Brain microvascular endothelial cell (primary cell): ENCODE measurements around the gene WDR7.

ENCODE experiments used
- DNase-seq: peaks from one replicate; pipeline ENCODE4 v3.0.0-alpha.2; 2020
- H3K27ac ChIP-seq: fragments of 250-450 bp; sonication (Bioruptor Pico); 2 replicates; pipeline ENCODE4 v1.5.1; 2020; ENCODE audit warnings: mild to moderate bottlenecking, moderate library complexity
- H3K27me3 ChIP-seq: fragments of 250-450 bp; sonication (Bioruptor Pico); replicated peaks from 2 replicates; pipeline ENCODE4 v1.5.1; 2020; ENCODE audit warnings: mild to moderate bottlenecking
- H3K36me3 ChIP-seq: fragments of 250-450 bp; sonication (Bioruptor Pico); replicated peaks from 2 replicates; pipeline ENCODE4 v1.5.1; 2020; ENCODE audit warnings: mild to moderate bottlenecking
- H3K4me3 ChIP-seq: 2 replicates; pipeline ENCODE4 v1.5.1; 2011; ENCODE audit warnings: low read depth, mild to moderate bottlenecking, control low read depth, low read length, moderate library complexity
- CTCF ChIP-seq: IDR thresholded peaks from 2 replicates; pipeline ENCODE4 v1.5.1; 2011; ENCODE audit warnings: low read depth, mild to moderate bottlenecking, moderate library complexity, low read length, control low read depth, inconsistent platforms; ENCODE audit errors: missing control alignments
- in situ Hi-C: cut with HindIII; loops from 2 replicates; pipeline ENCODE4 v1.10.0; 2017; ENCODE audit warnings: low sequenced_read_pairs, low pct_ligation_motif_present

WDR7 gene

DNA sequence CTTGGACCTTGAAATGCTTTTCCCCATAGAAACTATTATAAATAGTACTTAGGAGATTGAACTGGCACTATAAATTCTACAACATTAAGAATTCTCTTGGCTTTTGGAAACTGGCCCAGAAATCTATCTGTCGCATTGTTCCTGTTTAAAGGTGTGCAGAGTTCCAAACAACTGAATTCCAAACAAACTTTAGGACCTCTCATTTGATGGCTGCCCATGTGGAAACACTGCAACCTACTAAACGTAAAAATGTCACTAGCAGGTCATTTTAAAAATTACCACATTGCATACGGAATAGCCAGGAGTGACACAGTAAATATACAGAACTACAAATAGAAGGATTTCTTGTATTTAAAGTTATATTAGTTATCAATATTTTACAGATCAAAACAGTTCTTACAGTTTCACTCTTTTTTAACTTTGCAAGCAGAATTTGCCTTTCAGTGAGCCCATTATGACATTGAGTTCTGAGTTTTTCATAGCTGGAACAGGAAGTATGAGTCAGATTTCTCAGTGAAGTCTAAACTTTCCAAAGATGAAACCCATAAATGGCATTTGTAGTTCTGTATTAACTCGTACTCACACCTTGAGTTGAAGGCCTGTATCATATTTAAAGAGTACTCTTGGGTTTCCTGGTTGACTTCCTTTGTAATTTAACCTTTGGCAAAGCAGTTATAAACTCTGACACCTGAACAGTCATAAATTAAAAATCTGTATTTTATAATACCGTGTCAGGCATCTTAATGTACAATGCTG is 353.4 kb downstream of the WDR7 start:
- no peak overlapping the region for H3K4me3 ChIP-seq
- in situ Hi-C loops = no loop called here
- no peak for TF ChIP-seq CTCF
- no peaks in the 10 kb centered on the region for H3K36me3 ChIP-seq
- H3K27me3 ChIP-seq = no peaks in the 10 kb centered on the region
- peak; percentile 8 for DNase-seq
- no peak overlapping the region for H3K27ac ChIP-seq

DNA sequence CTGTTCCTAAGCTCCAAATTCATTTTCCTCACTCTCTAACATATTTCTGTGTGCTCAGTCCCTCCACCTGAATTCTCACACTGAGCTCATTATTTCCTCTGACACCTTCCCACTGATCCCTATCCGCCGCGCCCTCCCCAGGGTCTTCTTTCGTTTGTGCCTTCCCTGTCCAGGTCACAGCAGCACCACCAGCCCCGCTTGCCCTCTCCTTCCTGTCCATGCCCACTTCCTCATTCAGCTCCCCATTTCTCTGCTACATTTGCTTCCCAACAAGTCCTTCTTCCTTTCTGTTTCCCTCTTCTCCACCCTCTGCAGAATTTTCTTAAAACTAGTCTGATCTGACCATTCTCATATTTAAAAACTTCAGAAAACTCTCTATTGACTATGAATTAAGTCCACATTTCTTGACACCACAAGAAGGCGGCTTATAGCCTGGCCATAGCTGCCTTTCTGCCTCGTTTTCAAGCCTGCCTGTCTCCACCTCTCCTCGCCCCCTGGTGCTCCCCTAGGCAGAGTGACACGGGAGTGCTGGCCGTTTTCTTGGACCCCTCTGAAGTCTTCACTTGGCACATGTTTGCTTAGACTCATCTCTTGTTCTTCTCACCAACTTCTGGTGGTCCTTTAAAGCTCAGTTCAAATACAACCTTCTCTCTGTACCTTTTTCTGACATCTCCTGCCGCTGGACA is 357.0 kb downstream of the WDR7 start:
- H3K4me3 ChIP-seq = no peak overlapping the region
- in situ Hi-C loops = no loop called here
- DNase-seq = no peak
- no peak for TF ChIP-seq CTCF
- H3K27me3 ChIP-seq = no peaks in the 10 kb centered on the region
- H3K36me3 ChIP-seq = no peaks in the 10 kb centered on the region
- H3K27ac ChIP-seq = no peak overlapping the region

GRCh38 chr18:57009844-57010243 is 358.7 kb downstream of the WDR7 start:
- no peaks in the 10 kb centered on the region for H3K36me3 ChIP-seq
- TF ChIP-seq CTCF = no peak
- no peak overlapping the region for H3K27ac ChIP-seq
- no peaks in the 10 kb centered on the region for H3K27me3 ChIP-seq
- no peak for DNase-seq
- no peak overlapping the region for H3K4me3 ChIP-seq
- in situ Hi-C loops = no loop called here

DNA sequence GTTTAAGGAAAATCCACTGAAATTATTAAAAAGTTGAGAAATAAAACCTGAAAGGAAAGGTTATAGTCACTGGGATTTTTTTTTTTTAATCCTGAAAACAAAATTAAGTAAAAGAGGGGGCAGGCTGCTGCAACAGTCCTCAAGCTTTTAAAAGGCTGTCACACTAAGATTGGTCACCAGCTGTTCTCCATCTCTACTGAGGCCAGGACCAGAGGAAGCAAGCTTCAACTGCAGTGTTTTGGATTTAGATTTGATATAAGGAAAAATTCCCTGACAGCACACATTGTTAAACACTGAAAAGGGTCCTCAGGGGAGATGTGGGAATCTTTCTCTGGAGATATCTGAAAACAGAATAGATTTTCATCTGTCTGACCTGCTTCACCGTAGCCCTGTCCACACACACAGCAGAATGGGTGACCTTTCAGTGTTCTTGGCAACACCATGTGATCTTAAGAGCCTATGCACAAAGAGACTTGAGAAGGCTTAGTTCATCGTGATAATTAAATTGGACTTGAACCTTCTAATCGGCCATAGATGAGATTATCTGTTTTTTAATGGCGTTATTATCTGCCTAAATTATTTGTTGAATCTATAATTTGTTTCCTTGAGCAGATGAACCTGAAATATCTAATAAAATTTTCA is 363.7 kb downstream of the WDR7 start:
- H3K36me3 ChIP-seq = no peaks in the 10 kb centered on the region
- H3K27me3 ChIP-seq = no peaks in the 10 kb centered on the region
- no peak overlapping the region for H3K4me3 ChIP-seq
- no peak for DNase-seq
- in situ Hi-C loops = no loop called here
- no peak overlapping the region for H3K27ac ChIP-seq
- no peak for TF ChIP-seq CTCF

GRCh38 chr18:57015451-57015850 is 364.3 kb downstream of the WDR7 start:
- DNase-seq = no peak
- no peak for TF ChIP-seq CTCF
- Histone ChIP-seq H3K27ac (no peak overlapping the region), H3K36me3 (no peaks in the 10 kb centered on the region), H3K4me3 (no peak overlapping the region), H3K27me3 (no peaks in the 10 kb centered on the region)
- in situ Hi-C loops = no loop called here
